Stimulated activated naive CD8-positive, alpha-beta T cell treated with anti-CD3 and anti-CD28 coated beads, Interleukin-15, Interleukin-2, amounts not matched to agents 100 ng/mL and 50 ng/mL, for 24 hours (primary cell): ENCODE results near the gene CSF1.
"Not testable (repeated sequence)": the region's sequence is repeated elsewhere in the genome, so short reads cannot be mapped to it uniquely, and the experiment has no call there.

ENCODE experiments used
- H3K27ac Mint-ChIP-seq: one replicate; pipeline ENCODE4 v1.8.0; 2021; ENCODE audit warnings: mild to moderate bottlenecking, mixed read lengths
- H3K27me3 Mint-ChIP-seq: one replicate; pipeline ENCODE4 v1.8.0; 2021; ENCODE audit warnings: mixed read lengths
- H3K36me3 Mint-ChIP-seq: one replicate; pipeline ENCODE4 v1.8.0; 2021; ENCODE audit warnings: low read depth, mixed read lengths
- H3K4me1 Mint-ChIP-seq: one replicate; pipeline ENCODE4 v1.8.0; 2021; ENCODE audit warnings: low read depth, mixed read lengths
- H3K4me3 Mint-ChIP-seq: one replicate; pipeline ENCODE4 v1.8.0; 2021; ENCODE audit warnings: mild to moderate bottlenecking, mixed read lengths
- H3K9me3 Mint-ChIP-seq: one replicate; pipeline ENCODE4 v1.8.0; 2021; ENCODE audit warnings: mixed read lengths

The CSF1 gene

GRCh38 chr1:109917768-109918606 lies 7.3 kb downstream of the CSF1 start:
- peaks cover 12% of the 10 kb centered on the region for H3K4me1 Mint-ChIP-seq
- H3K36me3 Mint-ChIP-seq, result peaks cover 78% of the 10 kb centered on the region

GRCh38 chr1:109918671-109919070 lies 8.0 kb downstream of the CSF1 start:
- H3K4me1 Mint-ChIP-seq, result peaks cover 6% of the 10 kb centered on the region
- no peak overlapping the region for H3K4me3 Mint-ChIP-seq
- H3K27ac Mint-ChIP-seq, result no peak overlapping the region
- H3K27me3 Mint-ChIP-seq, result no peaks in the 10 kb centered on the region
- peaks cover 79% of the 10 kb centered on the region for H3K36me3 Mint-ChIP-seq
- H3K9me3 Mint-ChIP-seq, result no peaks in the 10 kb centered on the region

More at GRCh38 chr1:109917768-109918606, 7.3 kb downstream of the CSF1 start:
- H3K4me3 Mint-ChIP-seq, result no peak overlapping the region
- H3K9me3 Mint-ChIP-seq, result no peaks in the 10 kb centered on the region
- no peaks in the 10 kb centered on the region for H3K27me3 Mint-ChIP-seq
- H3K27ac Mint-ChIP-seq, result no peak overlapping the region

- H3K4me3 Mint-ChIP-seq, result no peak overlapping the region
- H3K27me3 Mint-ChIP-seq, result no peaks in the 10 kb centered on the region
- no peak overlapping the region for H3K27ac Mint-ChIP-seq
- H3K36me3 Mint-ChIP-seq, result peaks cover 78% of the 10 kb centered on the region
- no peaks in the 10 kb centered on the region for H3K4me1 Mint-ChIP-seq
- no peaks in the 10 kb centered on the region for H3K9me3 Mint-ChIP-seq
These were observed 8.7 kb downstream of the CSF1 start for GRCh38 chr1:109919303-109919702.

- H3K27ac Mint-ChIP-seq, H3K9me3 Mint-ChIP-seq: not testable (repeated sequence)
- H3K36me3 Mint-ChIP-seq, result peaks cover 87% of the 10 kb centered on the region
These were observed 9.7 kb downstream of the CSF1 start for GRCh38 chr1:109920391-109920790.

DNA sequence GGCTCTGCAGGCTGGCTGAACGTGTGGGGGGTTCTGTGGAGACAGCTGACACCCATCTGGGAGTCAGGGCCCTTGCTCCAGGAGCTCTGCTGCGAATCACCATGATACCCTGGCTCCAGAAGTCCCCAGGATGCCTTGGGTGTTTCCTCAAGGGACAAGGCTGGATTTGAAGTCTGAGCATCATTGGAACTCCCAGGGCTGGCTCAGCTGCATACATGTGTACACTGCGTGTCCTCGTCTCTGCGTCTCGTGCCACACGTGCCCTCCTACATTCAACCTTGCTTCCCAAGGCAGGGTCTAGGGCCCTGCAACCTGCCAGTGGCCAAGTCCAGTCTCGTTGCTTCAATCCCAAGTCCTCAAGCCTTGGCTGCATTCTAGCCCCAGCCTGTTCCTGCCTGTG lies 11.7 kb downstream of the CSF1 start:
- Mint-ChIP-seq H3K9me3 (no peaks in the 10 kb centered on the region), H3K27me3 (no peaks in the 10 kb centered on the region), H3K4me3 (no peak overlapping the region), H3K36me3 (peaks cover 84% of the 10 kb centered on the region), H3K27ac (no peak overlapping the region), H3K4me1 (no peaks in the 10 kb centered on the region)

More at GRCh38 chr1:109920391-109920790, 9.7 kb downstream of the CSF1 start:
- H3K4me1 Mint-ChIP-seq, H3K4me3 Mint-ChIP-seq, H3K27me3 Mint-ChIP-seq: not testable (repeated sequence)

GRCh38 chr1:109923131-109923945 lies 12.7 kb downstream of the CSF1 start:
- Mint-ChIP-seq H3K4me3 (no peak overlapping the region), H3K36me3 (peaks cover 78% of the 10 kb centered on the region), H3K27ac (no peak overlapping the region), H3K27me3 (no peaks in the 10 kb centered on the region), H3K4me1 (no peaks in the 10 kb centered on the region), H3K9me3 (no peaks in the 10 kb centered on the region)

DNA sequence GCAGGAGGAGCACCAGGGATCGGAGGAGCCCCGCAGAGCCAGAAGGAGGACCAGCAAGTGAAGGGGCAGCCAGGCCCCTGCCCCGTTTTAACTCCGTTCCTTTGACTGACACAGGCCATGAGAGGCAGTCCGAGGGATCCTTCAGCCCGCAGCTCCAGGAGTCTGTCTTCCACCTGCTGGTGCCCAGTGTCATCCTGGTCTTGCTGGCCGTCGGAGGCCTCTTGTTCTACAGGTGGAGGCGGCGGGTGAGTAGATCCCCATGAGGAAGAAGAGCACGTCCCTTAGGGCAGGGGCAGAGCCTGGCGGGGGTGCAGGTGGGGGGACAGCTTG lies 13.3 kb downstream of the CSF1 start:
- Mint-ChIP-seq H3K4me3 (no peak overlapping the region), H3K27ac (no peak overlapping the region), H3K4me1 (no peaks in the 10 kb centered on the region)

GRCh38 chr1:109924316-109924715 lies 13.7 kb downstream of the CSF1 start:
- H3K4me3 Mint-ChIP-seq, result no peak overlapping the region
- no peaks in the 10 kb centered on the region for H3K9me3 Mint-ChIP-seq
- H3K36me3 Mint-ChIP-seq, result peaks cover 73% of the 10 kb centered on the region
- H3K27ac Mint-ChIP-seq, result no peak overlapping the region
- no peaks in the 10 kb centered on the region for H3K4me1 Mint-ChIP-seq
- no peaks in the 10 kb centered on the region for H3K27me3 Mint-ChIP-seq

More for the DNA sequence above, 13.3 kb downstream of the CSF1 start:
- Mint-ChIP-seq H3K27me3 (no peaks in the 10 kb centered on the region), H3K9me3 (no peaks in the 10 kb centered on the region), H3K36me3 (peaks cover 73% of the 10 kb centered on the region)

DNA sequence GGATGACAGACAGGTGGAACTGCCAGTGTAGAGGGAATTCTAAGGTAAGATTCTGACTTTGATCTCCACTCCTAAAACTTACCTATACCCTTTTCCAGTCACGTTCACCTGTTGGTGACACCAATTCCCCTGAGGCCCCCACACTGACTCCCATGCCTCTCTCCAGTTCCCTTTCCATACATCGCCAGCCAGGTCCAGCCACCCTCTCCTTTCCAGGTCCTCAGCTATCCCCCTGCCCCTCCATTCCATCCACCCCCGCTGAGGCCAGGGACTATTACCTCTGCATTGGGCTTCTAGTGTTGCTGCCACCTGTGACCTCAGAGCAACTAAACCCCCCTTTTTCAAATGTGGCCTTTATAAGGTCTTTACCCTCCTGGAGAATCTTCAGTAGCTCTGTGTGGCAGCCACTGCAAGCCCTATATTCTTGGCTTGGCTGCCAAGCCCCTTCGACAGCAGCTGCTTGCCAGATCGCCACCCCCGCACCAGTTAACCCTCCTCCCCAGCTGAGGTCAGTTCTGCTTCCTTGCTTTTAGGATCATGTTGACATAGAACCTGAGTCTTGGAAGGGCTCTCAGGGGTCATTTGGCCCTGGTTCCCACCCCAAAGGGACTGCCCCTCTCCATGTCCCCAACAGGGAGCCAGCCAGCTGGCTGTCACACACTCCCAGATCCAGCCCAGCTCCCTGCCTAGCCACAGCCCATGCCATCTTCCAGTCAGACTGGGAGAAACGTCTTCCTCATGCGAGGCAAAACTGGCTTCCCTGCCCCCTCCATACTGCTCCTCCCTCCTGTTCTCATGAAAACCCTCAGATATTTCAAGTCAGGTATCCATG lies 14.7 kb downstream of the CSF1 start:
- Mint-ChIP-seq H3K9me3 (no peaks in the 10 kb centered on the region), H3K4me1 (no peaks in the 10 kb centered on the region), H3K27me3 (no peaks in the 10 kb centered on the region), H3K4me3 (no peak overlapping the region), H3K27ac (no peak overlapping the region), H3K36me3 (peaks cover 79% of the 10 kb centered on the region)

DNA sequence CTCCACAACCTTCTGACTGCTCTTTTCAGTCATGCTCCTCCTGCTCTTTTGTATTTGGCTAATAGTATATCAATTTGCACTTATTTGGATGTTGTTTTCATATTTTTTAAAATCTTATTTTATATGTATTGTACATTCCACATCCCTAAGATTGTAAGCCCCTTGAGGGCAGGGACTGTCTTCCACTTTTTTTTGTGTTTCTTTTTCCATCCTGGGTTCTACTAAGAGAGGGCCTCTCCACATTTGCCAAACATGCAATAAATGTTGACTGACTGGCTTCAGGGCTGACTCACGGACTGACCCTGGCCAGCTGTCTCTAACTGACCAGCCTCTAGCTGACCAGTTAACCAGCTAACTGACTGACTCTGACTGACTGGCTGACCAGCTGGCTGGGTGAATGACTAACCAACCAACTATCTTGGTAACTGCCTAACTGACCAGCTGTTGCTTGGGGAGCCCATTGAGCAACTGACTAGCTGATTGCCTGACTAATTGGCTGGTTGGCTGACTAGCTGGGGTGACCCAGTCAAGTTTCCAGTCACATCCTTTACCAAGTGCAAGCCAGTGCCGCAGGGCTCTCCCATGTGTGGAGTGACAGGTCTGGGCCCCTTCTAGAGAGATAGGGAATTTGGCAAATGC lies 16.1 kb downstream of the CSF1 start:
- H3K27me3 Mint-ChIP-seq, result no peaks in the 10 kb centered on the region
- no peaks in the 10 kb centered on the region for H3K4me1 Mint-ChIP-seq
- H3K36me3 Mint-ChIP-seq, result peaks cover 69% of the 10 kb centered on the region
- no peak overlapping the region for H3K27ac Mint-ChIP-seq
- H3K4me3 Mint-ChIP-seq, result no peak overlapping the region
- no peaks in the 10 kb centered on the region for H3K9me3 Mint-ChIP-seq

- H3K27ac Mint-ChIP-seq, result no peak overlapping the region
- H3K27me3 Mint-ChIP-seq, result no peaks in the 10 kb centered on the region
- peaks cover 63% of the 10 kb centered on the region for H3K36me3 Mint-ChIP-seq
- H3K4me1 Mint-ChIP-seq, result no peaks in the 10 kb centered on the region
- no peak overlapping the region for H3K4me3 Mint-ChIP-seq
- H3K9me3 Mint-ChIP-seq, result no peaks in the 10 kb centered on the region
These were observed 16.7 kb downstream of the CSF1 start for GRCh38 chr1:109927356-109927755.

- Mint-ChIP-seq H3K4me1 (no peaks in the 10 kb centered on the region), H3K4me3 (no peak overlapping the region), H3K36me3 (peaks cover 58% of the 10 kb centered on the region), H3K9me3 (no peaks in the 10 kb centered on the region), H3K27me3 (no peaks in the 10 kb centered on the region), H3K27ac (no peak overlapping the region)
These were observed 17.3 kb downstream of the CSF1 start for GRCh38 chr1:109927911-109928321.

- Mint-ChIP-seq H3K9me3 (no peaks in the 10 kb centered on the region), H3K27ac (no peak overlapping the region), H3K36me3 (peaks cover 50% of the 10 kb centered on the region), H3K4me1 (peaks cover 2% of the 10 kb centered on the region), H3K27me3 (no peaks in the 10 kb centered on the region), H3K4me3 (no peak overlapping the region)
These were observed 18.0 kb downstream of the CSF1 start for GRCh38 chr1:109928591-109929111.

GRCh38 chr1:109929170-109929569 lies 18.5 kb downstream of the CSF1 start:
- no peaks in the 10 kb centered on the region for H3K27me3 Mint-ChIP-seq
- no peak overlapping the region for H3K4me3 Mint-ChIP-seq
- peaks cover 7% of the 10 kb centered on the region for H3K4me1 Mint-ChIP-seq
- H3K36me3 Mint-ChIP-seq, result peaks cover 46% of the 10 kb centered on the region
- H3K27ac Mint-ChIP-seq, result no peak overlapping the region
- no peaks in the 10 kb centered on the region for H3K9me3 Mint-ChIP-seq
